ENCODE results near the gene GNG3.

DNA sequence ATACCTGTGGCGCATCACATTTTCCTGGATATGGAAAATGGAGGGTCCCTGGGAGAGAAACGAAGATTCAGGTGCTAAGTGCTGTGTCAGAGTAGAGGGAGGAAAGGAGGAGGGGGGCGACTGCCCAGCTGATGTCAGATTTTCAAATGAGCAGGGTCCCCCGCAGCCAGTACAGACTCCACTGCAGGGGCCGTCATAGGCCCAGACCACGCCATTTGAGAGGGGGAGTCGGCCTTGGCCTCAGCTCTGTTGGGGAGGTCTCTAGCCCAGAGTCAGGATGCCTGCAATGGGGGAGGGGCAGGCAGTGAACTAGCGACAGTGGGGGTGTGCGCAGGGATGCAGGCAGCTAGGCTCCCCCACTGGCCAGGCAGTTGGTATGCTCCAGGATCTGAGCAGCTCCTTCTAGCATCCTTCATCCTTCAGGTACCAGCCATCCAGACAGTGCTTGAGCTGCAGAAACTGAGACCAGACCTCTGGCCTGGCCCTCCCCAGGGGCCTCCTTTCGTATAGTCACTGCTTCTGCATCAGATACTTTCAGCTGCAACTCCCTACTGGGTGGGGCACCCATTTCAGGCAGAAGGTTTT is at the start of gene GNG3, which contains the start of gene BSCL2:
- TF ChIP-seq GATA2 (IDR thresholded peaks at IDR 0.05; ENCODE audit: low read depth, low read length) (no peak), GATA3 (IDR thresholded peaks at IDR 0.05; ENCODE audit: low read depth, low read length) (no peak)
